B cell (primary cell): ENCODE data around the gene STXBP6. TPM values are rescaled to one million over a fixed set of nuclear protein-coding genes. Genes with fewer than 3 reads are reported as not detected.

Experiments
- ATAC-seq: fragments of 200-7000 bp; cut with Tn5 transposase; one replicate; pipeline ENCODE4 v1.10.0; 2021; ENCODE audit warnings: low read depth, mild to moderate bottlenecking, moderate number of reproducible peaks, moderate library complexity
- CTCF ChIA-PET: fragments of 350-600 bp; sonication (Branson Sonifier 250); formaldehyde crosslinking; loops from one replicate; lab custom pipeline; 2021; ENCODE audit warnings: antibody characterized with exemption, inconsistent platforms; lab: Charles Lee
- POLR2A ChIA-PET: fragments of 350-600 bp; sonication (Branson Sonifier 250); formaldehyde crosslinking; loops from one replicate; lab custom pipeline; 2021; ENCODE audit warnings: antibody characterized with exemption; lab: Charles Lee
- DNase-seq: peaks from one replicate; pipeline ENCODE4 v3.0.0; 2013
- H2AFZ ChIP-seq: 2 replicates; pipeline ENCODE4 v1.6.1; 2012; ENCODE audit warnings: mild to moderate bottlenecking, low read depth, low read length; ENCODE audit not compliant: insufficient read depth, poor library complexity, severe bottlenecking
- H3K27ac ChIP-seq, 2 donors: 1 replicate in 1 of 2; 2 replicates in 1 of 2; pipeline ENCODE4 v1.5.1; 2012 to 2013; ENCODE audit warnings: low read length in 2 of 2, mild to moderate bottlenecking in 2 of 2, moderate library complexity in 1 of 2
- H3K27me3 ChIP-seq, 4 experiments: fragments of 200-600 bp in 1 of 4; sonication (generic) in 1 of 4; replicated peaks in 1 of 4; 1 replicate in 2 of 4; 2 replicates in 2 of 4; pipeline versions ENCODE4 v1.6.1 to v1.7.0; 2013 to 2016; ENCODE audit warnings: low read length in 3 of 4, mild to moderate bottlenecking in 2 of 4, mixed read lengths in 1 of 4, moderate library complexity in 1 of 4; ENCODE audit not compliant: insufficient read depth in 4 of 4, control insufficient read depth in 3 of 4; ENCODE audit errors: control extremely low read depth in 1 of 4
- H3K36me3 ChIP-seq, 2 experiments: replicated peaks in 1 of 2; 1 replicate in 1 of 2; 2 replicates in 1 of 2; pipeline versions ENCODE4 v1.6.1 to v1.7.1; 2013; ENCODE audit warnings: low read length in 1 of 2; ENCODE audit not compliant: insufficient read depth in 2 of 2, control insufficient read depth in 1 of 2; ENCODE audit errors: control extremely low read depth in 1 of 2, extremely low read depth in 1 of 2
- H3K4me1 ChIP-seq, 2 donors: fragments of 200-600 bp in 1 of 2; sonication (generic) in 1 of 2; 1 replicate in 1 of 2; 2 replicates in 1 of 2; pipeline versions ENCODE4 v1.5.1 to v1.6.1; 2013 to 2017; ENCODE audit warnings: low read length in 2 of 2; ENCODE audit not compliant: control insufficient read depth in 2 of 2, insufficient read depth in 2 of 2
- H3K4me2 ChIP-seq: replicated peaks from 2 replicates; pipeline ENCODE3; 2012; ENCODE audit warnings: mild to moderate bottlenecking, low read depth, low read length; ENCODE audit not compliant: poor library complexity, severe bottlenecking
- H3K4me3 ChIP-seq, 5 experiments: fragments of 200-600 bp in 1 of 5; sonication (generic) in 1 of 5; 1 replicate in 3 of 5; 2 replicates in 2 of 5; pipeline versions ENCODE4 v1.5.1 to v1.7.0; 2011 to 2016; ENCODE audit warnings: low read length in 4 of 5, mild to moderate bottlenecking in 4 of 5, low read depth in 2 of 5, control low read depth in 1 of 5, moderate library complexity in 1 of 5; ENCODE audit not compliant: insufficient read depth in 1 of 5; ENCODE audit errors: control extremely low read depth in 1 of 5, extremely low read depth in 1 of 5
- H3K79me2 ChIP-seq: fragments of 200-600 bp; sonication (generic); one replicate; pipeline ENCODE4 v1.6.0; 2016; ENCODE audit warnings: low read length; ENCODE audit not compliant: control insufficient read depth, insufficient read depth
- H3K9ac ChIP-seq: fragments of 200-600 bp; sonication (generic); 2 replicates; pipeline ENCODE4 v1.6.1; 2017; ENCODE audit warnings: mild to moderate bottlenecking, low read length, moderate library complexity
- H3K9me3 ChIP-seq, 3 donors: one replicate each; pipeline versions ENCODE4 v1.6.1 to v1.7.1; 2013; ENCODE audit warnings: low read length in 2 of 3; ENCODE audit not compliant: control insufficient read depth in 2 of 3, insufficient read depth in 1 of 3; ENCODE audit errors: control extremely low read depth in 1 of 3
- H4K20me1 ChIP-seq: 2 replicates; pipeline ENCODE4 v1.6.0; 2012; ENCODE audit warnings: mild to moderate bottlenecking, low read length; ENCODE audit not compliant: insufficient read depth, control insufficient read depth, poor library complexity, severe bottlenecking
- H3K27ac Mint-ChIP-seq: one replicate; pipeline ENCODE4 v1.8.0; 2021; ENCODE audit warnings: mixed read lengths
- H3K27me3 Mint-ChIP-seq: one replicate; pipeline ENCODE4 v1.8.0; 2021; ENCODE audit warnings: mixed read lengths
- H3K4me1 Mint-ChIP-seq: one replicate; pipeline ENCODE4 v1.8.0; 2021; ENCODE audit warnings: mixed read lengths
- H3K4me3 Mint-ChIP-seq: one replicate; pipeline ENCODE4 v1.8.0; 2021; ENCODE audit warnings: mixed read lengths
- H3K9me3 Mint-ChIP-seq: one replicate; pipeline ENCODE4 v1.8.0; 2022; ENCODE audit warnings: mixed read lengths; ENCODE audit not compliant: insufficient read depth
- EZH2 ChIP-seq: IDR thresholded peaks from 2 replicates; pipeline ENCODE4 v1.6.1; 2012; ENCODE audit warnings: borderline replicate concordance, low read depth, mild to moderate bottlenecking, moderate library complexity, low read length; ENCODE audit not compliant: insufficient read depth, poor library complexity, severe bottlenecking
- WGBS: methylation state at CpG from one replicate; pipeline ENCODE4 v1.1.5; 2013; ENCODE audit warnings: missing lambda C conversion rate; ENCODE audit not compliant: insufficient coverage; 5-methylcytosine and 5-hydroxymethylcytosine counted together
- intact Hi-C: fragments of 100-400 bp; cut with micrococcal nuclease; formaldehyde crosslinking; loops from one replicate; pipeline ENCODE4 v1.10.0; 2022
- polyA plus RNA-seq: library from polyadenylated mRNA; depleted of rRNA; stranded (reverse); fragments of >200 nt; gene quantifications from 2 replicates; pipeline ENCODE4 v1.2.3, GENCODE V29; 2012
- total RNA-seq, 2 donors: library from RNA; stranded (reverse); fragments of 120-200 nt in 1 of 2; gene quantifications; 1 replicate in 1 of 2; 2 replicates in 1 of 2; pipeline versions ENCODE4 v1.2.3 to v1.2.4, GENCODE V29; 2013 to 2022
- TF ChIP-seq, protein P1 (sequence below): fragments of 200-600 bp; IDR thresholded peaks from one replicate; pipeline ENCODE4 v1.8.0; 2022; ENCODE audit warnings: antibody characterized with exemption, mild to moderate bottlenecking

STXBP6 gene
- total and polyA plus RNA-seq, 2 donors (not counting 1 experiment from before 2014, with no cell fraction given): 0.01 TPM; not detected in 1

DNA sequence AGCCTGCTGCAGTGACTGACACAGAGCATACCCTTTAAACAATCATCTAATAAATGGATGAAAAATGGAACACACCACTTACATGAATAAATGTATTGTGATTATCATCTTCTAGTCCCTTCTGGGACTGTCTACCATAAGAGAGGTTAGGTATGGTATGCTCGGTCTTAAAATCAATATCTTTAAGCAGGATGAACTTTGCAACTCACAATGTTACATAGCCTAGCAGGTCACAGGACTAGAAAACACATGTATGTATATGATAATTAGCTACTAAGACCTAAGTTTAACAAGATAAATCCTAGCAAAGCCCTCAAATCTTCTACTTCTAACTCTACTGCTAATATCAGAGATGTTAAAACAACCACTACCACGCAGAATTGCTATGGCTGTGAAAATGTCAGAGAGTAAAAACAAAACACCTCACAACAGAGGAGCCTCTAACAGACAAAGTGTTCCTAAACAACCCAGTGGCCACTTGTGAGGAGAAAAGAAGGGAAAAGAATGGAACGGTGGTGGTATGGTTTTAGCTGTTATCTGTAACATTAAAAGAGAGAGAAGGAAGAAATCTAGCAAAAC lies 139.4 kb downstream of the STXBP6 start:
- Histone ChIP-seq H3K9me3 (no peaks in the 10 kb centered on the region), H3K4me3 (no peak overlapping the region), H3K4me2 (no peak overlapping the region), H2AFZ (no peak overlapping the region), H3K9ac (no peak overlapping the region), H3K27me3 (no peaks in the 10 kb centered on the region), H3K79me2 (no peaks in the 10 kb centered on the region), H4K20me1 (no peaks in the 10 kb centered on the region), H3K4me1 (no peaks in the 10 kb centered on the region), H3K27ac (no peak overlapping the region), H3K36me3 (no peaks in the 10 kb centered on the region)
- peaks cover 14% of the 10 kb centered on the region for H3K27me3 Mint-ChIP-seq
- no CpG with 5 or more reads among the region's 3 CpGs for WGBS
- TF ChIP-seq, protein P1, sequence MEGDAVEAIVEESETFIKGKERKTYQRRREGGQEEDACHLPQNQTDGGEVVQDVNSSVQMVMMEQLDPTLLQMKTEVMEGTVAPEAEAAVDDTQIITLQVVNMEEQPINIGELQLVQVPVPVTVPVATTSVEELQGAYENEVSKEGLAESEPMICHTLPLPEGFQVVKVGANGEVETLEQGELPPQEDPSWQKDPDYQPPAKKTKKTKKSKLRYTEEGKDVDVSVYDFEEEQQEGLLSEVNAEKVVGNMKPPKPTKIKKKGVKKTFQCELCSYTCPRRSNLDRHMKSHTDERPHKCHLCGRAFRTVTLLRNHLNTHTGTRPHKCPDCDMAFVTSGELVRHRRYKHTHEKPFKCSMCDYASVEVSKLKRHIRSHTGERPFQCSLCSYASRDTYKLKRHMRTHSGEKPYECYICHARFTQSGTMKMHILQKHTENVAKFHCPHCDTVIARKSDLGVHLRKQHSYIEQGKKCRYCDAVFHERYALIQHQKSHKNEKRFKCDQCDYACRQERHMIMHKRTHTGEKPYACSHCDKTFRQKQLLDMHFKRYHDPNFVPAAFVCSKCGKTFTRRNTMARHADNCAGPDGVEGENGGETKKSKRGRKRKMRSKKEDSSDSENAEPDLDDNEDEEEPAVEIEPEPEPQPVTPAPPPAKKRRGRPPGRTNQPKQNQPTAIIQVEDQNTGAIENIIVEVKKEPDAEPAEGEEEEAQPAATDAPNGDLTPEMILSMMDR: no peak
- no peak for TF ChIP-seq EZH2
- CTCF ChIA-PET: no interaction called here
- H3K4me3 Mint-ChIP-seq: no peak overlapping the region
- no peaks in the 10 kb centered on the region for H3K4me1 Mint-ChIP-seq
- H3K27ac Mint-ChIP-seq: no peak overlapping the region
- ATAC-seq: no peak
- intact Hi-C loops: no loop called here
- H3K9me3 Mint-ChIP-seq: no peaks in the 10 kb centered on the region
- no peak for DNase-seq
- POLR2A ChIA-PET: no interaction called here

DNA sequence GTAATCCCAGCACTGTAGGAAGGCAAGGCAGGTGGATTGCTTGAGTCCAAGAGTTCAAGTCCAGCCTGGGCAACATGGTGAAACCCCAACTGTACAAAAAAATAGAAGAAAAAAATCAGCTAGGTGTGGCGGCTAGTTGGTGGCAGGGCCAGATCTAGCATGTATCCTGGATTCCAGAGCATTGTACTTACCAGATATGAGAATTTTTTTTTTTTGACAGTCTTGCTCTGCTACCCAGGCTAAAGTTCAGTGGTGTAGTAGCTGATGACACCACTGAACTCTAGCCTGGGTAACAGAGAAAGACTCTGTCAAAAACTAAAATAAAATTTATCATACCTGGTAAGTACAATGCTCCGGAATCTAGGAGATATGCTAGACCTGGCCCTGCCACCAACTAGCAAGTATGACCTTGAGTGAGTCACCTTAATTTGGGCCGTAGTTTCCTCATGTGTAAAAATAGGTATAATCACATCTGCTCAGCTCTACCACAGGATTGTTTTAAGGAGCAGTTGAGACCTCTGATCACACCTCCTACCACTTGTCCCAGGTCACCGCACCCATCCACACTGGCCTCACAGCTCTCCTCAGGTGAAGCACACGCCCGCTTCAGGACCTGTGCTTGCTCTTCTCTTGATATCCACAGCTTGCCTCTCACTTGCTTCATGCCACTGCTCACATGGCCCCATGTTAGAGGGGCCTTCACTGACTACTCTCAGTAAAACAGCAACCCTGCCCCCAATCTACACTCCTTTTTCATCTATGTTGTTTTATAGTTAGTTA lies 140.2 kb downstream of the STXBP6 start:
- ChIA-PET POLR2A (no interaction called here), CTCF (no interaction called here)
- 91% methylated on average over 5 of the region's 6 CpGs for WGBS
- Histone ChIP-seq H3K79me2 (no peaks in the 10 kb centered on the region), H3K4me2 (no peak overlapping the region), H3K36me3 (no peaks in the 10 kb centered on the region), H3K9me3 (no peaks in the 10 kb centered on the region), H3K4me1 (no peaks in the 10 kb centered on the region), H3K27ac (no peak overlapping the region), H4K20me1 (no peaks in the 10 kb centered on the region), H3K4me3 (no peak overlapping the region), H3K9ac (no peak overlapping the region), H2AFZ (no peak overlapping the region), H3K27me3 (no peaks in the 10 kb centered on the region)
- no peak for TF ChIP-seq EZH2
- TF ChIP-seq, protein P1: no peak
- no peak for ATAC-seq
- no peaks in the 10 kb centered on the region for H3K9me3 Mint-ChIP-seq
- DNase-seq: no peak
- peaks cover 14% of the 10 kb centered on the region for H3K27me3 Mint-ChIP-seq
- intact Hi-C loops: no loop called here
- no peak overlapping the region for H3K27ac Mint-ChIP-seq
- H3K4me3 Mint-ChIP-seq: no peak overlapping the region
- no peaks in the 10 kb centered on the region for H3K4me1 Mint-ChIP-seq
